GM18499 (cell line): ENCODE results near the gene GRK6.

Source experiments
- ATAC-seq: cut with Tn5 transposase; IDR thresholded peaks from one replicate; pipeline ENCODE4 v1.9.1; 2021; ENCODE audit warnings: moderate number of reproducible peaks; ENCODE audit not compliant: insufficient read depth, unreplicated experiment

Gene GRK6

DNA sequence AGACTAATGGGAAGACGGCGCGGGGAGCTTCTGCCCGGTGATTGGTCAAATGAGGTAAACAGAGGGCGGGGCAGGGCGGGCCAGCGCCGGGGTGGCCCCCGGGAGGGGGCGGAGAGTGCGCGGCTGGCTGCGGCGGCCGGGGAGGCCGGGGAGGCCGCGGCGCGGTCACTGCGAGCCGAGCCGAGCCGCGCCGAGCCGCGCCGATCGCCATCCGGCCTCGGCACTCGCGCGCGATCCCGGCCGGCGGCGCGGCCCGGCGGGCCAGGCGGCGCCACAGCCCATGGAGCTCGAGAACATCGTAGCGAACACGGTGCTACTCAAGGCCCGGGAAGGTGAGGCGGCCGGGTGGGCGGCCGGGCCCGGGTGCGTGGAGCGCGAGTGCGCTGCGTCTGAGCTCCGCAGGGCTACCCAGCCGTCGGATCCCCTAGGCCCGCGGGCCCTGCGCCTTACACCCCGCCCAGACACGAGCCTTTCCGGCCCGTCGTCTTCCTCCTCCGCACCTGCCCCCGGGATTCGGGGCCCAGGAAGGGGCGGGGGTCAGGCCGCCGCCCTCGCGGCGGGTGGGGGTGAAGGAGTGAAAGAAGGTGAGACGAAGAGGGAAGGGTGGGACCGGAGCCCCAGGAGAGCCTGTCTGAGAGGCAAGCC is at the start of gene GRK6:
GRK6 (plus strand) TSS at position 111 of the 645 bp plus-strand sequence; CDS start at position 281, 170 bp downstream.
- no peak for ATAC-seq

GRCh38 chr5:177377851-177378776 is 48.4 kb upstream of the GRK6 start:
- ATAC-seq = no peak

DNA sequence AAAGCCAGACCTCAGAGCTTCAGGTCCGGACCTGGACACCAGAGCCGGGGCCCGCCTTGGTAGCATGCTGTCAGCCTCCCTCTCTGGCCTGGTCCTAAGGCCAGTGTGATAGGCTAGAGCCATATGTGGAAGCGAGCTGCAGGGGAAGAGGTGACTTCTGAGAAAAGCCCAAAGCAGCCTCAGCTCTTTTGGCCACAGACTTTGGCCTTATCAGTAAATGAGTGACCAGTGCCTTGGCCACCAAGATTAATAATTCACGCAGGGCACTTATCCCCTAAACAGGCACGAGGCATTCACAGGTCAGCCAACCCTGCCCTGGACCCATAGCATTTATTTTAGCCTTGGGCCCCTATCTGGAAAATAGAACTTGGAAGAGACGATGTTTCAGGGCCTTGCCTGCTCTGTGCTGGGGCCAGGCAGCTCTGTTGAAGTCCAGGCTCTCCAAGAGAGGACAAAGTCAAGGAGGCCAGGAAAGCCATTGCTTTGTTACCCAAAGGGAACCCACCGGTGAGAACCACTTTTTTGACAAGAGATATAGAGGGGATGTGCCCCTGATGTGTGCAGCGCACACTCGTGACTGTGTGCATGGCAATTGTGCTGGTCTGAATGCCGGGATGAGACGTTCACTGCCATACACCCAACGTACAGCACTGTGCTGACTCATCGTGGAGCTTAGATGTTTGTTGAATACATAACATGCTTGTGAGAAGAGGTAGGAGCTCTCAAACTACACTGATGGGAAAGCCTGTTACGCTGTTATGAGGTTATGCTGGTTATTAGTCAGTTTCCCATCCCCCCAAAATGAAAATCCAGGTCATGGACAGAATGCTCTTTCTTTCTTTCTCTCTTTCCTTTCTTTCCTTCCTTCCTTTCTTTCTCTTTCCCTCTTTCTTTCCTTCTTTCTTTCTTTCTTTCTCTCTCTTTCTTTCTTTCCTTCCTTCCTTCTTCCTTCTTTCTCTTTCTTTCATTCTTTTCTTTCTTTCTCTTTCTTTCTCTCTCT is 47.3 kb upstream of the GRK6 start:
- ATAC-seq = no peak

GRCh38 chr5:177380805-177381126 is 45.7 kb upstream of the GRK6 start:
- no peak for ATAC-seq

DNA sequence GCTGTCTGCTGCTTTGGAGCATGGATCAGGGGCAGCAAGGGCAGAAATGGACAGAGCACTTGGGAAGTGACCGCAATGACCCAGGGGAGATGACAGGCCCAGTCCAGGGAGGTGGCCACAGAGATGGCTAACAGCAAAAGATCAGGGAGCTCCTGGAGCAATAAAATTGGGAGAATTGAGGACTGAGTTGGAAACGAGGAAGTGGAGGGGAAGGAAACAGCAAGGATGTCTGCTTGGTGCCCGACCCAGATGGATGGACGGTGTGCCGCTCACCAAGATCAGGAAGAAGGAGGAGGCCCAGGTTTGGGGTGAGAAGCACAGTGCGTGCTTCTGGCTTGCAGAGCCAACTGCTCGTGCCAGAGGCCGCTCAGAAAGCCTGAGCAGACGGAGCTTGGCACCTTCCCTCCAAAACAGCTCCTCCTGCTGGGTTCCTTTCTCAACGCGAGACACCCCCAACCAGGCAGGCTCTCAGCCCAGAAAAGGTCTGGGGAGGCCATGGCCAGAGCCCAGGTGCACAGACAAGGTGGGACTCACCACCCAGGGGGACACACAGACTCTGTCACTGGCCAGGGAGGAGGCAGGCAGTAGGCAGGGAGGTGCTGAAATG is 44.0 kb upstream of the GRK6 start:
- no peak for ATAC-seq

DNA sequence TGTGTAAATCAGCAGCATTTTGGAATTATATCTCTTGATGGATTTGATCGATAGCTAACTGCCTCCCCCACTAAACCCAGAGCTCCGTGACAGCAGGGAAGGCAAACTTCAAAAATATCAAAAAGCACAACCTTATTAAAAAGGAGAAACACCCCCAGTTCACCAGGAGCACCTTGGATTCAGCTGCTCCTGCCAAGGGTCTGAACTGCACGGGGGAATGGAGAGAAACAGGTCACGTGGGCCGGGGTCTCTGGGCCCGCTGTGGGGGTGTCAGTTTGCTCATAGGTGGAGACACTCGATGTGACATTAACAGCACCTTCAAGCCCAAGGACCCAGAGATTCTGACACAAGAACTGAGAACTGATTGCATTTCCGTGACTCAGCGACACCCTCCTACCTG is 43.3 kb upstream of the GRK6 start:
- no peak for ATAC-seq

DNA sequence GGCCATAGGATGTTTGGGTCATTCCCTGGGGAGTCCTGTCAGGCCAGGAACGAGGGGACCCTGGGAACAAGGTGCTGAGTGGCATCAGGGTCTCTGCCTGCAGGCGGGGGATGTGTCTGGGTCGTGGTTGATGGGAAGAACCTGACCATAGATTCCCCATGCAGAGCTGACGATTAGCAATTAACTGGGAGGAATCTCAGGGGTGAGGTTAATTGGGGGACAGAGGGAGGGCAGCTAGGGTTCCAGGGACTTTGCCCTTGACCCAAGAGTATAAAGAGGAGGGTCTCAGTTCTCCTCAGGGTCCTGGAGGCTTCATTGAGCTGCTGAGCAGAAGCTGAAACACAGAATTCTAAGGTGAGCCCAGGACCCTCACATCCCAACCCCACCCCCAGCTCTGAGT is 42.3 kb upstream of the GRK6 start, which contains the start of gene SLC34A1:
SLC34A1 (plus strand) TSS at position 301 of the 400 bp plus-strand sequence. CDS start 1,308 bp downstream, outside the sequence.
- ATAC-seq = no peak

GRCh38 chr5:177385720-177386119 is 40.8 kb upstream of the GRK6 start:
- no peak for ATAC-seq

- ATAC-seq = no peak
These were observed 39.9 kb upstream of the GRK6 start for GRCh38 chr5:177386542-177386941.

DNA sequence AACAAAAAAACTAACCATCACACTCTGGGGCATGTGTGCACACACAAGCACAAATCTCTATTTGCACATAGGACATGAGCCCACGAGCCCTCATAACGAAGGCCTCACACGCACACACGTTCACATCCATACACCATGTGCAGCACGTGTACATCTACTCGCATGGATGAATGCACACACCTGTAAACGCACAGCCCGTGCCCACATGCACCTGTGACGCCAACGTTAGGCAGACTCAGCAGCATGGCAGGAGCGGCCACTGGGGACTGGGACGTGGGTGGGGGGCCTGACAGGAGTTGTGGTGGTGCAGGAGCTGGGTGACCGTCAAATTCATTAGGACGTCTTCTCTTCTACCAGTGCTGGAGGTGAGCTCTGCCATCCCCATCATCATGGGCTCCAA is 39.1 kb upstream of the GRK6 start:
- no peak for ATAC-seq

GRCh38 chr5:177388521-177389052 is 37.9 kb upstream of the GRK6 start:
- ATAC-seq = no peak

DNA sequence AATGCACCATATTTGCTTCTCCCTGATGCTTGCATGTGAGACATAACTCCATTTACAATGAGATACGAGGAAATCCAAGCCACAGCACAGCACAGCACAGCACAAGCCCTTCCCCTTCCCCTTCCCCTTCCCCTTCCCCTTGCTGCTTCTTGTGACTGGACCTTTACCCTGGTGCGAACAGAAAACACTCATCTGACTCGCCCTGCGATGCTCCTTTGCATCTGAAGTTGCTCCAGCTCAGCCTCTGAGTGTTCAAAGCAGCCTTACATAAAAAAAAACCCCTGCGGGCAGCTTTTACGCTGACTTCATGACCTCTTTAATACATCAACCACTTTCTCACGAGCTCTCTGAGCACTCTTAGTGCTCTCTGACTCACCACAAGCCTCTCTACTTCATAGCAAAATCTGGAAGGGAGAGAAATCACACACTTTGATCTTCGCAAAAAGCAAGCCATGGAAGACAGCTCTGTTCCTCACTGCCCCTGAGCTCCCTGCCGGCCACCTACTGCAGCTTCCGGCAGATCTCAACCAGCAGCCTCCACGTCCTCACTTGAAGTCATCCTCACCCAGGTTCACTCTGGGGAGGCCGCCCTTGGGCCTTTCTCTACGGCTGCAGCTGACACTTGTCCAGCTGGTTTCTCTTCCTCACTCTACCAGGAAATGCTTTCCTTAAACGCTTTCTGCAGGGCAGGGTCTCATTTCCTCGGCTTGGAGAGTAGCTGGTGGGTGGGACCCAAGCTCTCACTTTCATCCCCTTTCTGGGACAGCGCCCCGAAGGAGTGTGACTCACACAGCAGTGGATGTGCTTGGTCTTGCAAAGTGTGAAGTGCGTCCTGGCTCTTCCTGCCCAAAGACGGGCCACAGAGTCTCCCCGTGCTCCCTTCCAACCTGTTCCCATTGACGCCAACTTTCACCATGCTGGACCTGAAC is 37.0 kb upstream of the GRK6 start:
- no peak for ATAC-seq

- no peak for ATAC-seq
These were observed 35.8 kb upstream of the GRK6 start for GRCh38 chr5:177390363-177391300.

- no peak for ATAC-seq
These were observed 33.7 kb upstream of the GRK6 start for GRCh38 chr5:177392765-177393164.

GRCh38 chr5:177393206-177393765 is 33.2 kb upstream of the GRK6 start:
- no peak for ATAC-seq

- no peak for ATAC-seq
These were observed 32.5 kb upstream of the GRK6 start for GRCh38 chr5:177393990-177394389.

GRCh38 chr5:177396078-177396477 is 30.4 kb upstream of the GRK6 start:
- ATAC-seq = no peak
